Measurements from ENCODE around the gene MYCL. TPM values are rescaled to one million over a fixed set of nuclear protein-coding genes. Genes with fewer than 3 reads are reported as not detected.

MYCL gene
- total RNA-seq, 1 experiment from 2014 or later = 0.78 TPM

- Mint-ChIP-seq H3K27me3 (ENCODE audit: unreplicated experiment) (peaks cover 8% of the 10 kb centered on the region), H3K4me1 (ENCODE audit: low read depth, unreplicated experiment) (no peaks in the 10 kb centered on the region), H3K36me3 (ENCODE audit: insufficient read depth, unreplicated experiment) (no peaks in the 10 kb centered on the region), H3K27ac (ENCODE audit: unreplicated experiment) (no peak overlapping the region), H3K9me3 (ENCODE audit: low read depth, unreplicated experiment) (peaks cover 5% of the 10 kb centered on the region), H3K4me3 (ENCODE audit: low read depth, unreplicated experiment) (no peak overlapping the region)
- no peak for TF ChIP-seq CTCF (IDR thresholded peaks at IDR 0.05; ENCODE audit: unreplicated experiment)
- CTCF ChIA-PET = interaction anchor here (1.0 kb wide), 1 partner anchor 9 kb away, joined by 4 read pairs; the partner anchor contains the start of gene MYCL
- DNase-seq = no peak
- intact Hi-C loops (cut with micrococcal nuclease; ENCODE audit: unreplicated experiment) = no loop called here
- no TSS peak for BruUV-seq (replicated peaks)
Observed at GRCh38 chr1:39910263-39910662, 8.5 kb upstream of the MYCL start.

- Mint-ChIP-seq H3K27ac (ENCODE audit: unreplicated experiment) (no peak overlapping the region), H3K4me3 (ENCODE audit: low read depth, unreplicated experiment) (no peak overlapping the region), H3K4me1 (ENCODE audit: low read depth, unreplicated experiment) (no peaks in the 10 kb centered on the region), H3K36me3 (ENCODE audit: insufficient read depth, unreplicated experiment) (no peaks in the 10 kb centered on the region), H3K27me3 (ENCODE audit: unreplicated experiment) (peaks cover 15% of the 10 kb centered on the region), H3K9me3 (ENCODE audit: low read depth, unreplicated experiment) (peaks cover 5% of the 10 kb centered on the region)
- intact Hi-C loops (cut with micrococcal nuclease; ENCODE audit: unreplicated experiment) = no loop called here
- CTCF ChIA-PET = interaction anchor here (0.5 to 1.9 kb wide), 3 partner anchors 11 to 1150 kb away, joined by 3 to 6 read pairs (median 4); no protein-coding TSS in a partner anchor
- no TSS peak for BruUV-seq (replicated peaks)
- DNase-seq = no peak
- no peak for TF ChIP-seq CTCF (IDR thresholded peaks at IDR 0.05; ENCODE audit: unreplicated experiment)
Observed at GRCh38 chr1:39908534-39908933, 6.8 kb upstream of the MYCL start.

GRCh38 chr1:39907528-39908453 lies 6.1 kb upstream of the MYCL start:
- no peak for TF ChIP-seq CTCF (IDR thresholded peaks at IDR 0.05; ENCODE audit: unreplicated experiment)
- no peak for DNase-seq
- Mint-ChIP-seq H3K4me3 (ENCODE audit: low read depth, unreplicated experiment) (no peak overlapping the region), H3K27ac (ENCODE audit: unreplicated experiment) (no peak overlapping the region), H3K9me3 (ENCODE audit: low read depth, unreplicated experiment) (peaks cover 5% of the 10 kb centered on the region), H3K4me1 (ENCODE audit: low read depth, unreplicated experiment) (no peaks in the 10 kb centered on the region), H3K27me3 (ENCODE audit: unreplicated experiment) (peaks cover 15% of the 10 kb centered on the region), H3K36me3 (ENCODE audit: insufficient read depth, unreplicated experiment) (no peaks in the 10 kb centered on the region)
- intact Hi-C loops (cut with micrococcal nuclease; ENCODE audit: unreplicated experiment) = no loop called here
- BruUV-seq (replicated peaks) = no TSS peak
- CTCF ChIA-PET = interaction anchor here (0.6 to 1.9 kb wide), 2 partner anchors 12 to 372 kb away, joined by 4 to 6 read pairs; no protein-coding TSS in a partner anchor

- Mint-ChIP-seq H3K9me3 (ENCODE audit: low read depth, unreplicated experiment) (peaks cover 5% of the 10 kb centered on the region), H3K27me3 (ENCODE audit: unreplicated experiment) (peaks cover 23% of the 10 kb centered on the region), H3K36me3 (ENCODE audit: insufficient read depth, unreplicated experiment) (peaks cover 14% of the 10 kb centered on the region), H3K27ac (ENCODE audit: unreplicated experiment) (no peak overlapping the region), H3K4me3 (ENCODE audit: low read depth, unreplicated experiment) (no peak overlapping the region), H3K4me1 (ENCODE audit: low read depth, unreplicated experiment) (no peaks in the 10 kb centered on the region)
- no peak for DNase-seq
- CTCF ChIA-PET = no interaction called here
- no TSS peak for BruUV-seq (replicated peaks)
- no peak for TF ChIP-seq CTCF (IDR thresholded peaks at IDR 0.05; ENCODE audit: unreplicated experiment)
- intact Hi-C loops (cut with micrococcal nuclease; ENCODE audit: unreplicated experiment) = no loop called here
Observed at GRCh38 chr1:39905172-39905571, 3.5 kb upstream of the MYCL start.

Data from Calu3 (cell line).